SK-N-SH (cell line): ENCODE data around the gene ZNF470.

ENCODE experiments used
- EP300 ChIP-seq, 2 experiments: IDR thresholded peaks; 2 replicates each; pipeline versions ENCODE4 v1.4.0 to v1.6.1; 2012; ENCODE audit warnings: borderline replicate concordance in 1 of 2, low read depth in 1 of 2, low read length in 1 of 2
- EZH2phosphoT487 ChIP-seq: fragments of 200-600 bp; sonication (generic); IDR thresholded peaks from 2 replicates; pipeline ENCODE4 v1.6.1; 2017; ENCODE audit warnings: low read depth, mixed run types, mild to moderate bottlenecking, antibody characterized with exemption, moderate library complexity, borderline replicate concordance
- NFIC ChIP-seq: IDR thresholded peaks from 2 replicates; pipeline ENCODE4 v1.4.0; 2012; ENCODE audit warnings: borderline replicate concordance
- SMC3 ChIP-seq: IDR thresholded peaks from 2 replicates; pipeline ENCODE4 v1.6.1; 2012; ENCODE audit warnings: low read depth, low read length, improper control_type of control experiment
- TAF1 ChIP-seq: IDR thresholded peaks from 2 replicates; pipeline ENCODE4 v1.6.1; 2012; ENCODE audit warnings: low read depth, mild to moderate bottlenecking, low read length, moderate library complexity, borderline replicate concordance
- YY1 ChIP-seq: IDR thresholded peaks from 2 replicates; pipeline ENCODE4 v1.4.0; 2012; ENCODE audit warnings: low read depth, mild to moderate bottlenecking
- TF ChIP-seq, protein P1 (sequence below): fragments of 200-600 bp; sonication (generic); IDR thresholded peaks from 2 replicates; pipeline ENCODE4 v1.6.1; 2017; ENCODE audit warnings: antibody characterized with exemption, mild to moderate bottlenecking, moderate library complexity

DNA sequence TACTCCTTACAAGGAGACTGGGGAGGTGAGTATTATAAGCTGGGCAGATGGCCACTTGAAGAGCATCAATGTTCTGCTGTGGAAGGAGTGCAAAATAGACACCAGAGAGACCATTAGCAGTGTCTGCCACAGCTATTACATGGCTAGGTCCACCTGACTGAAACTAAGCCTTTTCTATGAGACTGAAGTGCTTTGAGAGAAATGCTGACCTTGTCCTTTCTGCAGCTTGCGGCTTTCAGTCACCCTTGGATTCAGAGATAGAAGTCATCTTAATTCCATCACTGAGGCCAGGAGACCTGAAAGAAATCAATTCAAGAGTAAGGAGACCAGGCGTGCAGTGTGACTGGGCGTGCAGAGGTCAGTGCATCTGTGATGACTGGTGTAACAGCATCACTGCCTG lies 29.8 kb upstream of the ZNF470 start:
- TF ChIP-seq TAF1 (no peak), NFIC (no peak), SMC3 (no peak), EP300 (IDR thresholded peaks at IDR 0.05; ENCODE audit: borderline replicate concordance in 1 of 2, low read depth in 1 of 2, low read length in 1 of 2) (no peak), YY1 (no peak), EZH2phosphoT487 (no peak)
- TF ChIP-seq, protein P1, sequence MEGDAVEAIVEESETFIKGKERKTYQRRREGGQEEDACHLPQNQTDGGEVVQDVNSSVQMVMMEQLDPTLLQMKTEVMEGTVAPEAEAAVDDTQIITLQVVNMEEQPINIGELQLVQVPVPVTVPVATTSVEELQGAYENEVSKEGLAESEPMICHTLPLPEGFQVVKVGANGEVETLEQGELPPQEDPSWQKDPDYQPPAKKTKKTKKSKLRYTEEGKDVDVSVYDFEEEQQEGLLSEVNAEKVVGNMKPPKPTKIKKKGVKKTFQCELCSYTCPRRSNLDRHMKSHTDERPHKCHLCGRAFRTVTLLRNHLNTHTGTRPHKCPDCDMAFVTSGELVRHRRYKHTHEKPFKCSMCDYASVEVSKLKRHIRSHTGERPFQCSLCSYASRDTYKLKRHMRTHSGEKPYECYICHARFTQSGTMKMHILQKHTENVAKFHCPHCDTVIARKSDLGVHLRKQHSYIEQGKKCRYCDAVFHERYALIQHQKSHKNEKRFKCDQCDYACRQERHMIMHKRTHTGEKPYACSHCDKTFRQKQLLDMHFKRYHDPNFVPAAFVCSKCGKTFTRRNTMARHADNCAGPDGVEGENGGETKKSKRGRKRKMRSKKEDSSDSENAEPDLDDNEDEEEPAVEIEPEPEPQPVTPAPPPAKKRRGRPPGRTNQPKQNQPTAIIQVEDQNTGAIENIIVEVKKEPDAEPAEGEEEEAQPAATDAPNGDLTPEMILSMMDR, result no peak
